ENCODE results near the gene CFDP1.

CFDP1 gene

GRCh38 chr16:75433732-75434413 lies 570 bp upstream of the CFDP1 start:
- no peak for TF ChIP-seq POLR2AphosphoS5 (IDR thresholded peaks at IDR 0.05; ENCODE audit: low read depth, low read length)
- TF ChIP-seq TAF1 (IDR thresholded peaks at IDR 0.05; ENCODE audit: borderline replicate concordance, insufficient read depth, low read length), result 0 out of 2 replicates have a peak, but pooled peaks have one; percentile 15

DNA sequence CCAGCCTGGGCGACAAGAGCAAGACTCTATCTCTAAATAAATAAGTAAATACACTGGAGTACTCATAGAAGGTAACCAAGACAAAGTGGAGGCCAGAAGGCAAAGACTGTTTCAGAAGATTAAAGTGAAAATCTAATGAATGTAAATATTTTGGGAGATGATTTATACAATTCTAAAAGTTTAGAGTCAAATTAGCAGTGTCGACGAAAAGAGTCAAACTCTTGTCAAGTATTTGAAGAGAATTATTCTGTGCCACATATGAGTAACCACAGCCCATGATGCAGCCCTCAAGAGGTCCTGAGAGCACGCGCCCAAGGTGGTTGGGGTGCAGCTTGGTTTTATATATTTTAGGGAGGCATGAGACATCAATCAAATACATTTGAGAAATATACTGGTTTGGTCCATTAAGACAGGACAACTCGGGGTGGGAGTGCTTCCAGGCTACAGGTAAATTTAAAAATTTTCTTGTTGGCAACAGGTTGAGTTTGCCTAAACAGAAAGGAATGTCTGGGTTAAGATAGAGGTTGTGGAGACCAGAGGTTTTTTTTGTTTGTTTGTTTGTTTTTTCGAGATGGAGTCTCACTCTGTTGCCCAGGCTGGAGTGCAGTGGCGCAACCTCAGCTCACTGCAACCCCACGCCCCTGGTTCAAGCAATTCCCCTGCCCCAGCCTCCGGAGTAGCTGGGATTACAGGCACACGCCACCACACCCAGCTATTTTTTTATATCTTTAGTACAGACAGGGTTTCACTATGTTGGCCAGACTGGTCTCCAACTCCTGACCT lies 3.5 kb downstream of the CFDP1 start:
- TF ChIP-seq, protein P1, sequence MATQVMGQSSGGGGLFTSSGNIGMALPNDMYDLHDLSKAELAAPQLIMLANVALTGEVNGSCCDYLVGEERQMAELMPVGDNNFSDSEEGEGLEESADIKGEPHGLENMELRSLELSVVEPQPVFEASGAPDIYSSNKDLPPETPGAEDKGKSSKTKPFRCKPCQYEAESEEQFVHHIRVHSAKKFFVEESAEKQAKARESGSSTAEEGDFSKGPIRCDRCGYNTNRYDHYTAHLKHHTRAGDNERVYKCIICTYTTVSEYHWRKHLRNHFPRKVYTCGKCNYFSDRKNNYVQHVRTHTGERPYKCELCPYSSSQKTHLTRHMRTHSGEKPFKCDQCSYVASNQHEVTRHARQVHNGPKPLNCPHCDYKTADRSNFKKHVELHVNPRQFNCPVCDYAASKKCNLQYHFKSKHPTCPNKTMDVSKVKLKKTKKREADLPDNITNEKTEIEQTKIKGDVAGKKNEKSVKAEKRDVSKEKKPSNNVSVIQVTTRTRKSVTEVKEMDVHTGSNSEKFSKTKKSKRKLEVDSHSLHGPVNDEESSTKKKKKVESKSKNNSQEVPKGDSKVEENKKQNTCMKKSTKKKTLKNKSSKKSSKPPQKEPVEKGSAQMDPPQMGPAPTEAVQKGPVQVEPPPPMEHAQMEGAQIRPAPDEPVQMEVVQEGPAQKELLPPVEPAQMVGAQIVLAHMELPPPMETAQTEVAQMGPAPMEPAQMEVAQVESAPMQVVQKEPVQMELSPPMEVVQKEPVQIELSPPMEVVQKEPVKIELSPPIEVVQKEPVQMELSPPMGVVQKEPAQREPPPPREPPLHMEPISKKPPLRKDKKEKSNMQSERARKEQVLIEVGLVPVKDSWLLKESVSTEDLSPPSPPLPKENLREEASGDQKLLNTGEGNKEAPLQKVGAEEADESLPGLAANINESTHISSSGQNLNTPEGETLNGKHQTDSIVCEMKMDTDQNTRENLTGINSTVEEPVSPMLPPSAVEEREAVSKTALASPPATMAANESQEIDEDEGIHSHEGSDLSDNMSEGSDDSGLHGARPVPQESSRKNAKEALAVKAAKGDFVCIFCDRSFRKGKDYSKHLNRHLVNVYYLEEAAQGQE (IDR thresholded peaks at IDR 0.05; ENCODE audit: insufficient read depth in 1 of 2, low read depth in 2 of 2, low read length in 2 of 2), result no peak
- TF ChIP-seq SIN3A (IDR thresholded peaks at IDR 0.05; ENCODE audit: borderline replicate concordance, insufficient read depth, low read length) (no peak), FOXP2 (optimal IDR thresholded peaks at IDR 0.05; ENCODE audit: borderline replicate concordance, extremely low read depth, extremely low read length, insufficient read depth) (no peak), POLR2AphosphoS5 (IDR thresholded peaks at IDR 0.05; ENCODE audit: low read depth, low read length) (no peak), TAF1 (IDR thresholded peaks at IDR 0.05; ENCODE audit: borderline replicate concordance, insufficient read depth, low read length) (no peak)

DNA sequence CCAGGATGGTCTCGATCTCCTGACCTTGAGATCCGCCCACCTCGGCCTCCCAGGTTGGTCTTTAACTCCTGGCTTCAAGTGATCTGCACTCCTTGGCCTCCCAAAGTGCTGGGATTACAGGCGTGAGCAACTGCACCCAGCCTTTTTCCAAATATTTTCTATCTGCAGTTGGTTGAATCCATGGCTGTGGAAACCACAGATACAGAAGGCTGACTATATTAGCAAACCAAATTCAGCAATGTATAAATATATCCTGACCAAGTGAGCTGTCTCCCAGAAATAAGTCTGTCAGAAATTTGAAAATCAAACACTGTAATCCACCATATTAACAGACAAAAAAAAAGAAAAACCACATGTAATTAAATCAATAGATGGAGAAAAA lies 9.6 kb downstream of the CFDP1 start:
- TF ChIP-seq, protein P1 (IDR thresholded peaks at IDR 0.05; ENCODE audit: insufficient read depth in 1 of 2, low read depth in 2 of 2, low read length in 2 of 2), result no peak
- no peak for TF ChIP-seq FOXP2 (optimal IDR thresholded peaks at IDR 0.05; ENCODE audit: borderline replicate concordance, extremely low read depth, extremely low read length, insufficient read depth)
- TF ChIP-seq POLR2AphosphoS5 (IDR thresholded peaks at IDR 0.05; ENCODE audit: low read depth, low read length), result no peak
- TF ChIP-seq TAF1 (IDR thresholded peaks at IDR 0.05; ENCODE audit: borderline replicate concordance, insufficient read depth, low read length), result no peak
- no peak for TF ChIP-seq SIN3A (IDR thresholded peaks at IDR 0.05; ENCODE audit: borderline replicate concordance, insufficient read depth, low read length)

GRCh38 chr16:75421820-75422126 lies 11.5 kb downstream of the CFDP1 start:
- TF ChIP-seq POLR2AphosphoS5 (IDR thresholded peaks at IDR 0.05; ENCODE audit: low read depth, low read length), result no peak
- TF ChIP-seq, protein P1 (IDR thresholded peaks at IDR 0.05; ENCODE audit: insufficient read depth in 1 of 2, low read depth in 2 of 2, low read length in 2 of 2), result no peak
- TF ChIP-seq FOXP2 (optimal IDR thresholded peaks at IDR 0.05; ENCODE audit: borderline replicate concordance, extremely low read depth, extremely low read length, insufficient read depth), result no peak
- no peak for TF ChIP-seq TAF1 (IDR thresholded peaks at IDR 0.05; ENCODE audit: borderline replicate concordance, insufficient read depth, low read length)
- TF ChIP-seq SIN3A (IDR thresholded peaks at IDR 0.05; ENCODE audit: borderline replicate concordance, insufficient read depth, low read length), result no peak

DNA sequence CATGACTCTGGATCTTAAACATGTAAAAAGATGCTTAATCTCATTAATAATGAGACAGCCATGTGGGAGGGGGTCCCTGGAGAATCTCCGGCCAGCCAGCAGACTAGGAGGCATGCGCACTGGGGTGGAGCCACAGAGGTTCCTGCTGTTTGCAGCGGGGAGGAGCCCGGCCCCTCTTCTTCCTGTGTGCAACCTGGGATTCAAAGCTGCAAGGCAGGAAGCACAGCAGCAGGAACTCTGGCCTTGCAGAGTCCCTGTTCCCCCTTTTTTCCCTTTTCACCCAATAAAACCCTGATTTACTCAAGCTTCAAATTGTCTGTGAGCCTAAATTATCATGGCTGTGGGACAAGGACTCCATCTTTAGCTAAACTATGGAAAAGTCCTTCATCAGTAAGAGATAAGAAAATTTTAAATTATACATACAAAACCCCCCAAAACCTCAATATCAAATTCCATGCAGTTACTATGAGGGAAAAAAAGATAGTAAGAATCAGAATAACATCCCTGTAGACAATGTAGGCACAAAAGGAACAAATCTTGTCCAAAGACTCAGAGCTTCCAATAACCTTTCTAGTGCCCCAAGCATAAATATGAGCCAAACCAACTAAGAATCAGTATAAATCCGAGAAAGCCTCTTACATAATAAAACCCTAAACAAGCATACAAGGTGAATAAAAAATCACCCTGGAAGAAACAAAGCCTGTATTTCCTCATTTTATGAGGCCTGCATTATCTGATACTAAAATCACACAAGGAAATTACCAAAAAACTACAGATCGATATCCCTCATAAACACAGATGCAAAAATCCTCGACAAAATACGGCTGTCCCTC lies 12.1 kb downstream of the CFDP1 start:
- TF ChIP-seq POLR2AphosphoS5 (IDR thresholded peaks at IDR 0.05; ENCODE audit: low read depth, low read length), result peak; percentile 74
- TF ChIP-seq, protein P1 (IDR thresholded peaks at IDR 0.05; ENCODE audit: insufficient read depth in 1 of 2, low read depth in 2 of 2, low read length in 2 of 2), result no peak

Measured in PFSK-1 (cell line).